Measurements from ENCODE around the gene DPP6.
"Not testable (repeated sequence)": the region's sequence is repeated elsewhere in the genome, so short reads cannot be mapped to it uniquely, and the experiment has no call there.

- not testable (repeated sequence) for TF ChIP-seq CTCF (IDR thresholded peaks at IDR 0.05; ENCODE audit: poor library complexity); EZH2 (IDR thresholded peaks at IDR 0.05; ENCODE audit: borderline replicate concordance); EZH2phosphoT487 (IDR thresholded peaks at IDR 0.05; ENCODE audit: low read depth, severe bottlenecking, unreplicated experiment)
These were observed 39.4 kb upstream of the DPP6 start for GRCh38 chr7:154012800-154013199.
